ENCODE results near the gene RAB1B. TPM values are rescaled to one million over a fixed set of nuclear protein-coding genes. Genes with fewer than 3 reads are reported as not detected.

Gene RAB1B
- total RNA-seq, result 170 and 183 TPM in 2 replicates

DNA sequence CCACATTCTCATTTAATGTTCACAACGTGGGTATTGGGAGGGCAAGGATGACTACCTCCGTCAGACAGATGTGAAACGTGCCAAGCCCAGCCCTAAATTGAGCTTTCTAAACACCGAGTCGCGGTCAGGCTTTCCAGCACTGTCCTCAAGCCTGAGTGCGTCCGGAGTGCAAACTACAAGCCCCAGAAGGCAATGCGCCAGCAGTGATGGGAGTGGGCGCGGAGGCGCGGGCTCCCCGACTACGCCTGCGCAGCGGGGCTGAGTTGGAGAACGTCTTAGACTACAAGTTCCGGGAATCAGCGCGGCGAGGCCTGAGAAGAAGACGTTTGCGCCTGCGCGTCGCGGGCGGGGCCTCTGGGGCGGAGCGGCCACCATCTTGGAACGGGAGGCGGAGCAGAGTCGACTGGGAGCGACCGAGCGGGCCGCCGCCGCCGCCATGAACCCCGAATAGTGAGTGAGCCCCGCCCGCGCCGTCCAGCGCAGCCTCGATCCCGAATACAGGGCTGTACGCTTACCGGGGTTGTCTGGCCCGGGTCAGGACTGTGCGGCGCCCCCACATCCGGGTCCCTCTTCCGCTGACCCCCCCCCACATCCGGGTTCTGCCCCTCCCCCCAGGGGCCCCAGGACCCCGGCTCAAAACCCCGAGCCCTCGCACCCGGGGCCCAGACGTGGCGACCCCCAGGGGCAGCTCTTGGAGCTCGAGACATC lies at the start of gene RAB1B:
Gene RAB1B (plus strand): TSS at position 396 of the 708 bp plus-strand sequence. CDS start 41 bp downstream, at position 437.

DNA sequence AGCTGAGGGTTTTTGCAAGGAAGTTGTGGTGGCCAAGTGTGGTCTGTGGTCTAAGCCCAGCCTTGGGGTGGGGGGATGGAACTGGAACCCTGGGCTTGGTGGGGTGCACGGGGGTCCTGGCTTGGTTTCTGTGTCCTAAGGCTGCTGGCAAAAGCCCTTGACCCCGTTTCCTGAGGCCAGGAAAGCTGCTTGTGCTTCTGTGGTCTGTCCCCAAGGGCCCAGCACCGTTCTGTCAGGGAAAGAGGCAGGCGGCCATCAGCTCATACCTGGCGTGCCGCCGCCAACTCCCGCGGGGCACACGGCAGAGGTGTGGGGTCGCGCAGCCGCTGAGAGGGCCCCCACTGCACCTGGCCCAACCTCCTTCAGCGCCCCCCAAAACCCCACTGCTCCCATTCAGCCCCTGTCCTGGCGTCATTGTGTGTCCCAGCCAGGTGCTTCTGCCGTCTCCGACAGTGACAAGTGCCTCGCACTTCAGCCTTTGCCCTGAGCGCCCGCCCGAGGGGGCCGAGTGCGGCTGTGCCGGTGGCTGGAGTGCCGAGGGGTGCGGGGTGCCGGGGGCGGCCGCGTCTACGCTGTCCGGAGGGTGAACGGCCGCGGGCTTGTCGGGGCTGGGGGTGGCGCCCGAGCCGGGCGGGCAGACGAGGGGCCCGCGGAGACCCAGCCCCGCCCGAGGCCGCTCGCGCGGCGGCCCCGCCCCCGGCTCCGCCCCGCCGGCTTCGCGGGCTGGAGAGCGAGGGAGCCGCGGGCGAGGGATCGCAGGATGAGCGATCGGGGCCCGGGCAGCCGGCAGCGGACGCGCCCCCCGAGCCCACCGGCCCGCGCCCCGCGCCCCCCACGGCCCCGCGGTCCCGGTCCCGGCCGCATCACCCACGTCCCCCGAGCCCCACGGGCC lies 9.3 kb downstream of the RAB1B start, which contains the start of gene CNIH2:
Gene CNIH2 (plus strand): TSS at position 705 of the 892 bp plus-strand sequence. CDS start 282 bp downstream, outside the sequence.

DNA sequence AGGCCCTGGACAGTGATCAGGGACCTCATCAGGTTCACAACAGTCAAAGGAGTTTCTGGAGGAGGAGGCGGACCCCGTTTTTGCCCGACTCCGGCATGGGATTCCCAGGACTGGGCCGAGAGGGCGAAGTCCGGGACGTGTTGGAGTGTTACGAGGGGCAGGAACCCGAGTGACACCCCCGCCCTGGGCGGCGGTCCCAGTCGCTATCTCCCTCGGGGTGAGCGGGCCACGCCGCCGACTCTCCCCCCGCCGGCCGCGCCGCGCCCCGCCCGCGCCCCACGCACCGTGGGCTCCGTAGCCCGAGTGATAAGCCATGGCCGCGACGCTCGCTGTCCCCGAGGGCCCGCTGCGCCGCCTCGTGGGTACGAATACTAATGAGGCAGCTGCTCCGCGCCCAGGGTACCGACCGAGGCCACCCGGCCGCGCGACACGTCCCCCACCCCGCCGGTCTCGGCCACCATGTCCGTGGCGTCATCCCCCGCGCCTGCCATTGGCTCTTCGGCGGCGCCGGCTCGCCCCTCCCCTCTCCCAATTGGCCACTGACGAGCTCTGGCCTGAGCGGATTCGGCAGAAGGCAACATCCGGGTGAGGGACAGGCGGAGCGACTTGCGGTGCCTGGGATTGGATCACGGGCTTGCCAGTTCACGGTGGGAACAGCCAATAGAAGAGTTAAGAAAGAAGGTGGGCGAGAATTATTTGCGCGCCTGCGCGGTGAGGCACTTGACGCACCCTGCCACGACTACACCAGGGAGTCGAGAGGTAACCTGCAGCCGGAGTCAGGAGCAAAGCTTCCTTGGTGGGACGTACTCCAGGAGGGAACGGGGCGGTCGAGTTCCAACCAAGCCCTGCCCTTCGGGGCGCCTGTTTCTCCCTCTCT lies 20.5 kb downstream of the RAB1B start, which contains the start of gene YIF1A:
Gene YIF1A (minus strand): TSS at position 473 of the 877 bp plus-strand sequence. CDS start 158 bp downstream, at position 315.

DNA sequence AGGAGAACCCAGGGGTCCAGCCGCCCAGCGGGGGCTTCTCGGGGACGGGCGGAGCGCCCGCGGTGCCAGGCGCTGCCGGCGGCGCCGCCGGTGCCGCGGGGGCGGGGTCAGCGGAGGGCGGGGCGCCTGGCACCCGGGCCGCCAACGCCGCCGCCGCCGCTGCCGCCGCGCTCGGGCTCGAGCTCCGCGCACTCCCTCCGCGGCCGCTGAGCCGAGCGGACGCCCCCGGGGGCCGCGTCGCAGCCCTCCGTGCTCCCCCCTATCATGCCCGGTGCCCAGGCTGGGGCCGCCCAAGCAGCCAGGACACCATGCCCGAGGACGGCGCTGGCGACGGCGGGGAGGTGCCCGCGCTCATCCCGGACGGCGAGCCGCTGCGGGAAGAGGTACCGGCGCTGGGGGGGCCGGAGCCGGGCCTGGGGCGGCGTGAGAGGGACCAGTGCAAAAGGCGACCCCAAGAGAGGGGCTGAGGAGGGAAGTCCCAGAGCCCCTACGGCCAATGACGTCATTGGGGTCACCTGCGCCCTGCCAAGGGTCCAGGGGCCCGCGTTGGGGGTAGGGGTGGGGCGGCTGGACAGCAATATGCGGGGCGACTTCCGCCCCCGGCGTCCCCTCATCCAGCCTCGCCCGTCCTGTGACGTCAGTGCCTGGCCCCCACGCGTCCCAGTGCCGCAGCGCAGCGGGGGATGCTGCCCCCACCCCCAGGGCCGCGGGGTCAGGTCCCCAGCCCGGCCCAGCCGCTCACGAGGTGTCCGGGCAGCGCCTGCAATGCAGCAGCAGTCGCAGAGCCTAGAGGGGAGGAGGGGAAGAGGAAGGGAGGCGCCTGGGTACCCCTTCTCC lies 23.5 kb downstream of the RAB1B start, which contains the start of gene TMEM151A:
Gene TMEM151A (plus strand): TSS at position 189 of the 837 bp plus-strand sequence. CDS start 120 bp downstream, at position 309.

DNA sequence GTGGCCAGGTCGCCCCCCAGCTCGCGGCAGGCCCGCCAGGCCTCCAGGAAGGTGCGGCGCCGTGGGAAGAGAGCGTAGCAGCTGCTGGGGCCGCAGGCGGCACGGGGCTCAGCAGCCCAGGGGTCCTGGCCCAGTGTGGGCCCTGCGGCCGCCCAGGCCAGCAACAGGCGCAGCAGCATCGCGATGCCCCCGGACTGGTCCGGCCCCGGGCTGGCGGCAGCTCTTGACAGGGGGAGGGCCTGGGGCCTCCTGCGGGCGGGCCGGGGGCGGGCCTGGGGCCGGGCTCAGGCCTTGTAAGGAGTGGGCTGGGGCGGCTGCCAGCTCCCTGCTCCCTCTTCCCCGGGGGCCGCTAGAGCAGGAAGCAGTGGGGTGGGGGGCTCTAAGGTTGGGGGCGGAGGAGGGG lies 48.4 kb downstream of the RAB1B start, which contains the start of gene CD248:
Gene CD248 (minus strand): TSS at position 196 of the 403 bp plus-strand sequence. CDS start 17 bp downstream, at position 179.

Other genes starting within 250 kb of the RAB1B start
- 0.47 TPM in 1 of 2 replicates, not detected in the other for gene CATSPER1, start 242.2 kb upstream of the RAB1B start, total RNA-seq
- not detected in 2 replicates for gene GAL3ST3, start 219.5 kb upstream of the RAB1B start, total RNA-seq
- gene SF3B2, start 216.3 kb upstream of the RAB1B start, total RNA-seq, result 130 and 155 TPM in 2 replicates
- gene PACS1, start 198.4 kb upstream of the RAB1B start, total RNA-seq, result 18.0 and 19.3 TPM in 2 replicates
- 15.7 and 17.4 TPM in 2 replicates for gene KLC2, start 10.9 kb upstream of the RAB1B start, total RNA-seq
- not detected in 2 replicates for gene CNIH2, start 9.5 kb downstream of the RAB1B start, total RNA-seq
- 108 and 132 TPM in 2 replicates for gene YIF1A, start 20.5 kb downstream of the RAB1B start, total RNA-seq
- under 0.01 TPM in 1 of 2 replicates, not detected in the other for gene TMEM151A, start 23.3 kb downstream of the RAB1B start, total RNA-seq
- gene CD248, start 48.4 kb downstream of the RAB1B start, total RNA-seq, result 0.07 and 0.25 TPM in 2 replicates
- gene RIN1, start 67.8 kb downstream of the RAB1B start, total RNA-seq, result 11.2 and 17.5 TPM in 2 replicates
- 88.5 and 93.7 TPM in 2 replicates for gene BRMS1, start 76.5 kb downstream of the RAB1B start, total RNA-seq
- 23.2 and 23.9 TPM in 2 replicates for gene B4GAT1, start 79.0 kb downstream of the RAB1B start, total RNA-seq
- gene SLC29A2, start 103.1 kb downstream of the RAB1B start, total RNA-seq, result 0.13 and 0.30 TPM in 2 replicates
- gene NPAS4, start 152.4 kb downstream of the RAB1B start, total RNA-seq, result not detected in 2 replicates
- 88.5 and 94.8 TPM in 2 replicates for gene MRPL11, start 170.2 kb downstream of the RAB1B start, total RNA-seq
- 3.9 and 6.1 TPM in 2 replicates for gene PELI3, start 198.3 kb downstream of the RAB1B start, total RNA-seq
- 78.1 and 88.9 TPM in 2 replicates for gene DPP3, start 211.8 kb downstream of the RAB1B start, total RNA-seq
- 15.7 and 17.3 TPM in 2 replicates for gene BBS1, start 242.0 kb downstream of the RAB1B start, total RNA-seq